ENCODE results near the gene IFI27L2.

Gene IFI27L2

GRCh38 chr14:94098326-94098992, 30.9 kb downstream of the IFI27L2 start:
- DNase-seq = no peak

GRCh38 chr14:94097091-94097490, 32.3 kb downstream of the IFI27L2 start:
- no peak for DNase-seq

- DNase-seq = no peak
Observed at GRCh38 chr14:94093418-94093817, 36.0 kb downstream of the IFI27L2 start.

- no peak for DNase-seq
Observed at GRCh38 chr14:94089479-94089878, 39.9 kb downstream of the IFI27L2 start.

- DNase-seq = no peak
Observed at GRCh38 chr14:94088516-94088915, 40.9 kb downstream of the IFI27L2 start.

- DNase-seq = no peak
Observed at GRCh38 chr14:94087891-94088290, 41.5 kb downstream of the IFI27L2 start.

GRCh38 chr14:94081386-94081820, 48.0 kb downstream of the IFI27L2 start:
- DNase-seq = no peak

- peak; percentile 96 for DNase-seq
Observed at GRCh38 chr14:94080621-94081385, 48.6 kb downstream of the IFI27L2 start, which contains the start of the genes DDX24 and IFI27L1. Gene DDX24, minus strand, starts transcription at chr14:94081202. Its CDS starts 1,460 bp downstream, at chr14:94079742. Gene IFI27L1, plus strand, starts transcription at chr14:94081310. Its CDS starts 15,628 bp downstream, at chr14:94096938.

- DNase-seq = no peak
Observed at GRCh38 chr14:94079891-94080620, 49.3 kb downstream of the IFI27L2 start.

- no peak for DNase-seq
Observed at GRCh38 chr14:94077823-94078222, 51.6 kb downstream of the IFI27L2 start.

Measured in activated effector memory CD4-positive, alpha-beta T cell treated with Interleukin-2 at 50 U/mL for 16 hours (primary cell).